Erythroblast (primary cell): ENCODE data around the gene ITPRIPL2.
A peak's percentile ranks its signal among the peaks of the same experiment; 100 is the strongest.

Source experiments
- DNase-seq, 2 experiments: peaks; one replicate each; lab custom pipeline; 2025; lab: John Stamatoyannopoulos, UW
- GATA1 ChIP-seq: IDR thresholded peaks from 2 replicates; pipeline ENCODE4 v1.6.1; 2011; ENCODE audit warnings: low read depth, mild to moderate bottlenecking, control low read depth, low read length, moderate library complexity
- POLR2A ChIP-seq: IDR thresholded peaks from 2 replicates; pipeline ENCODE4 v1.6.1; 2011; ENCODE audit warnings: mild to moderate bottlenecking, low read length

ITPRIPL2 gene

DNA sequence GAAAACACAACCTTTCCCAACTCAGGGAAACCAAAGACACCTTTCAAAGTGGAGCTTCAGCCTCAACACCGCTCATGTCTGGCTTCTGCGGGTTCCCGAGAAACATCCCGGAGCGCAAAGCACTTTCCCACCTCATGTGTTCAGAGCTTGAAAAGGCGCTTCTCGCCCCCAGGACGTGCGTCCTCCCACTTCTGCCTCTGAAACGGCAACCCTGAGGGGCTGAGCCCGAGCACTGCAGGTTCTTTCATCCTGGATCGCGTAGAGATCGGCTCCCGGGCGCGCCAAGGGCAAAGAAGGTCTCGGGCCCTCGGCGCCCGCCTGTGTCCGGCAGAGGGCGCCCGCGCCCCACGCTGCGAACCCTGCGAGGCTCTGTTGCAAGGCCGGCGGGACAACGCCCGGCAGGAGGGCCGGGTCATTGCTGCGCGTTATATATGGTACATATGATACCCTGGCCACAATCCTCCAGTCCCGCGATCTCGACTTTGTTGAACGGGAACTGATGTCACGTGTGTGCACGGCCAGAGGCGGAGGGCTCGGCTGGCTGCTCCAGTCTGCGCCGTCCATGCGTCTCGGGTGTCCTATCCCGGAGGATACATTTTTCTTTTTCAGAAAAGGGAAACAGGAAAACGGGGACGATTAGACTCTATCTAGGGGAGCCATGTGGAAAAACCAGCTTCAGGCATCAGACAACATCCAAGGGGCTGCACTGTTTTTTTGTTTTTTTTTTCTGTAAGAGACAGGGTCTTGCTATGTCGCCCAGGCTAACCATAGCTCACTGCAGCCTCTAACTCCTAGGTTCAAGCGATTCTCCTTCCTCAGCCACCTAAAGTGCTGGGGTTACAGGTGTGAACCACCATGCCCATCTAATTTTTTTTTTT is 27.2 kb upstream of the ITPRIPL2 start:
- peak; percentile 87 to 90 for DNase-seq
- TF ChIP-seq POLR2A (no peak), GATA1 (no peak)

DNA sequence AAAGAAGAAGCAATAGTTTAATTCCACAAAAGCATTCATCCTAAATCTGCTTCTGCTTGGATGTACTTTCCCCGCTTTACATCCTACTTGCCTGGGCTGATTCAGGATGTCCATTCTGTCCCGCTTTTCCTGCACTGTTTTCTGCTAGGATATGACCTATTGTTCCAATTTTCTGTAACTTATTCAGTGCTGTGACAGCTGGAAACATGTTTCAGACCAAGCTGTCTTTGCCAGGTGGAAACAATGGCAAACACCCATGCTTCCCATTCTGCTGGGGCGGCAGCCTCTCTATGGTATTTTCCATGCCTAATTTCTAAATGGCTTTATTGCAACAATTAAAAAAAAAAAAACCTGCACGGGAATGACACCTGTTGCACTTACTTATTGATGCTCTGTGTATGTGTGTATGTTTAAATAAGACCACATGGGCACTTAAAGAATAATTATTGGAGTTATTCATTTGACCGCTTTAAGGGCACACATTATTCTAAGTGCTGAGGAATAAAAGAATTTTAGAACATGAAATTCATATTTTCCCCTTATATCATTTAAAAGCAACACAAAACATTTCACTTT is 25.3 kb upstream of the ITPRIPL2 start:
- no peak for DNase-seq
- TF ChIP-seq POLR2A (no peak), GATA1 (no peak)

DNA sequence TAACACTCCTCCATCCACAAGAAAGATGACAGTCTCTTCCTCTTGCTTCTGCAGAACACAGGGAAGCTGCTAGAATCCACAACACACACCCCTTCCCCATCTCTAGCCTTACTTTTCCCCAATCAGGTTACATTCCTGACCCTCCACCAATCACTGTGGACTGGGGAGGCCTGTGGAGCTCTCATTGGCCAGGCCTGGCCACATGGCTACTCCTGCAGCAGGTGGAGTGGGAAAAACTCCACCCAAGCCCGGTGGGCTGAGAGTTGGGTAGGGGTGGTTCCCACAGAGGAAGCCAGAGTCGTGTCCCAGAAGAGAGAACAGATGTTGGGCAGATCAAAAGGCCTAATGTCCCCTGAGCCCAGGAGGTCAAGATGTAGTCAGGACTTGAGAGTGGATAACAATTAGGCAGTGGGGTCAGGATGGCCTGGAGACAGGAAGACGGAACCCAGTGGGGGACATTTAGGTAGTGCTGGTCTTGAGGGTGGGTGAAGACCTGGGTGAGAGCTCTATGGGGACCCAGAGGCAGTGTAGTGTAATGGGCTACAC is 24.3 kb upstream of the ITPRIPL2 start:
- TF ChIP-seq GATA1 (no peak), POLR2A (no peak)
- no peak for DNase-seq

DNA sequence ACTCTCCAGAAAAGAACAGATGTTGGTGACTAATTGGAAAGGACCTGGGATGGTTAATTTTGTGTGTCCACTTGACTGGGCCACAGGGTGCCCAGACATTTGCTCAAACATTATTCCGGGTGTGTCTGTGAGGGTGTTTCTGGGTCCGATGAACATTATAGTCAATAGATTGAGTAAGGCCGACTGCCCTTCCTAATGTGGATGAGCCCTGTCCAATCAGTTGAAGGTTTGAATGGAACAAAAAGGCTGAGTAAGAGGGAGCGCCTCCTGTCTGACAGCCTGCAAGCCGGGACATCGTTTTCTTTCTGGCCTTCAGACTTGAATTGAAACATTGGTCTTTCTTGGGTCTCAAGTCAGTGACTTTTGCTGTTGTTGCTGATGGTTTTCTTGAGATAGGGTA is 22.8 kb upstream of the ITPRIPL2 start:
- TF ChIP-seq GATA1 = no peak
- DNase-seq = no peak

DNA sequence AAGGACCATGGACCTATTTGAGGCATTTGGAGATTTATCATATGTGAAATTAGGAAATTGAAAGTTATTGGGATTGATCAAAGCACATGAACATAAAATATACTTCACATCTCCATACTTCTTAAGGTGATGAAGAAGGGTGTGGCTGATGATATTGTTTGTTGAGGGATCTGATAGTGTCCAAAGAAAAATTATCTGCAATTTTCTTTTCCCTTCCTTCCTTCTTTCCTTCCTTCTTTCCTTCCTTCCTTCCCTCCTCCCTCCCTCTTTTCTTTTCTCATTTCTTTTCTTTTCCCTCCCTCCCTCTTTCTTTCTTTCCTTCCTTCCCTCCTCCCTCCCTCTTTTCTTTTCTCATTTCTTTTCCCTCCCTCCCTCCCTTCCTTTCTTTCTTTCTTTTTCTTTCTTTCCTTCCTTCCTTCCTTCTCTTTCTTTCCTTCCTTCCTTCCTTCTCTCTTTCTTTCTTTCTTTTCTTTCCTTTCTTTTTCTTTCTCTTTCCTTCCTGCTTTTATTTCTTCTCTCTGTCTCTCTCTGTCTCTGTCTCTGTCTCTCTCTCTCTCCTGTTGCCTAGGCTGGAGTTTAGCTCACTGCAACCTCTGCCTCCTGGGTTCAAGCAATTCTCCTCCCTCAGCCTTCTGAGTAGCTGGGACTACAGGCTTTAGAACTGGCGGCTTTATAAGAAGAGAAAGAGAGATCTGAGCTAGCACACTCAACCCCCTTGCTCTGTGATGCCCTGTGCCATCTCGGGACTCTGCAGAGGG is 20.9 kb upstream of the ITPRIPL2 start:
- no peak for TF ChIP-seq GATA1
- TF ChIP-seq POLR2A = no peak
- DNase-seq = no peak

DNA sequence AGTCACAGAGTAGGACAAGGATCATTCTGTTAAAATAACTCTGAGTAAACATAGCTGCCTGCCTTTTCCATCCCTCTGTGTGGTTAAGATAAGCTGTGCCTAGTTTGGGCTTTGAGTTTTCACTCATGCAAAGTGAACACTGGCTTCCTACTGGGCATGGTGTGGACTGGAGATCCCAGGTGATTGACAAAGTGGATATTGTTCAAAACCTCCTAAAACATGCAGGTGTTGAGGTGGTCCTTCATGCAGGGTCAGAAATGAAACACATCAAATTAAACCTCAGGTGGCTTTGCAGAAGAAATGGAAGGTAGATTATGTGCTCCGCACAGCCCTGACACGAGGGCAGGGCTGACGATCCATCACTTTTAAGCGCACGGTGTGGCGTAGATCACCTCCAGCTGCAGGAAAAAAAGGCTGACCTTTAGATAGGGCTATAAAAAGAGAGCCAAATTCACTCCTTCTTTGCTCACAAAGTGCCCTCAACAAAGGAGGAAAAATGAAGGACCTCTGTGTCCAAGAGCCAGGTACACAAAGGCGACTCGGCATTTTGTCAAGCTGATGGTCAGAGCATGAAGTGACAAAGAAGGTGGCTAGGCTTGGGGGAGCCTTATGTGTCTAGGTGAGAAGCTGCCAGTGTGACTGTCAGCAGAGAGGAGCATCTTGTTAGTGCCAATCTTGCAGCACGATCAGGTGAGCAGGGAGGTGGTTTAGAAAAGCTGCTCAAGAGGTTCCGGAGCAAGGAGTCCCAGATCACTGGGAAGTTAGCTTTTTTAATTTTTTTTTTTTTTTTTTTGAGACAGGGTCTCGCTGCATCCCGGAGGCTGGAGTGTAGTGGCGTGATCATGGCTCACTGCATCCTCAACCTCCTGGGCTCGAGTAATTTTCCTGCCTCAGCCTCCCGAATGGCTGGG is 19.9 kb upstream of the ITPRIPL2 start:
- DNase-seq = no peak
- no peak for TF ChIP-seq POLR2A
- TF ChIP-seq GATA1 = no peak

DNA sequence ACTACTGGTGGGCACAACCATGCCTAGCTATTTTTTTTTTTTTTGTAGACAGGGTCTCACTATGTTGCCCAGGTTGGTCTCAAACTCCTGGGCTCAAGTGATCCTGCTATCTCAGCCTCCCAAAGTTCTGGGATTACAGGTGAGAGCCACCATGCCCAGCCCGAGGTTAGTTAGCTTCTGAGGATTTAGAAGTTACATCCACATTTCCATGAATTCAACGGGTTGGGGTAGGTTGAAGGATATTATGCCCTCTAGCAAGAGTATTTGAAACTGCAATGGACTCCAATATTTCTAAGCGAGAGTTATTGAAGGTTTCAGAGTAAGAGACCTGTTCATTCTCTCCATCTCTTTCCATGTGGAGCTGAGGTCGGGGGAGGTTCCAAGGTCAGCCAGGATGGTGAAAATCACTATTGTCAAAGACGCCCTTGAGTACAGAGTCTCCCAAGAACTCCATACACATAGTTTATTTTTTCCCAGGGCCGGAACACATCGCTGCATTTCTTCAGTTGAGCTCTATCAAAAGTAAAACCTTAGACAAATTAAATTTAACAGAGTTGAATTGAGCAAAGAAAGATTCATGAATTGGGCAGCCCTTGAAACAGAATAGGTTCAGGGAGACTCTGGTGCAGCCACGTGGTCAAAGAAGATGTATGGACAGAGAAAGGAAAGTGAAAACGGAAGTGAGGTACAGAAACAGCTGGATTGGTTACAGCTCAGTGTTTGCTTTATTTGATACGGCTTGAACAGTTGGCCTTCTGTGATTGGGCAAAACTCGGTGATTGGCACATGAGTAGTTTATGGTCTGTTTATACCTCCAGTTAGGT is 19.0 kb upstream of the ITPRIPL2 start:
- peak in 1 of 2 experiments; percentile 12 for DNase-seq
- TF ChIP-seq POLR2A (no peak), GATA1 (no peak)

DNA sequence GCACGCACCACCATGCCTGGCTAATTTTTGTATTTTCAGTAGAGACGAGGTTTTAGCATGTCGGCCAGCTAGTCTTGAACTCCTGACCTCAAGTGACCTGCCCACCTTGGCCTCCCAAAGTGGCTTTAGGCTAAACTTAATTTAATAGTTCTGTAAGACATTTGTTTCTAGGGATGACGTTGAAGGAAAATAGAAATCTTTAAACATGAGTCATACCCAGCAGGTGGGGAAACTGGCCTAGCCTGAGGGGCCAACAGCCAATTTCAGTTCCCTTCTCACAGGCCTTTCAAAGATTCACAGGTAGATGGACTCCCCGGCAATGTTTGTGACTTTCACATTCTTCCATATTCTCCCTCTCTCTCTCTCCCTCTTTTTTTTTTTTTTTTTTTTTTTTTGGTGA is 18.1 kb upstream of the ITPRIPL2 start:
- DNase-seq = no peak
- TF ChIP-seq POLR2A = no peak
- TF ChIP-seq GATA1 = no peak

DNA sequence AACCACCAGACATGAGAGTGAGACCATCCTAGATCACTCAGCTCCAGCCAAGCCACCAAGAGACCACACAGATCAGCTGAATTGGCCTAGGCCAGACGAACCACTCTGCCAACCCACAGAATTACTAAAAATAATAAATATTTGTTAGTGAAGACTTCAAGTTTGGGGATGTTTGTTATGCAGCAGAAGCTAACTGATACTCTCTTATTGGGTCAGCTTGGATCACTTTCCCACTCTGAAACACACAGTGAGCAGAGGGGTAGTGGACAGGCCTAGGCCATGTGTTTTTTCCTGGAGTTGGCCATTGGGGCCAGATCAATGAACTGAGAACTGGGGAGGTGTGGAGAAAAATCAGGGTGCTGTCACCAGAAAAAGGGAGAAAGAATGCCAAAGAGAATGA is 15.6 kb upstream of the ITPRIPL2 start:
- TF ChIP-seq GATA1 (no peak), POLR2A (no peak)
- DNase-seq = no peak

DNA sequence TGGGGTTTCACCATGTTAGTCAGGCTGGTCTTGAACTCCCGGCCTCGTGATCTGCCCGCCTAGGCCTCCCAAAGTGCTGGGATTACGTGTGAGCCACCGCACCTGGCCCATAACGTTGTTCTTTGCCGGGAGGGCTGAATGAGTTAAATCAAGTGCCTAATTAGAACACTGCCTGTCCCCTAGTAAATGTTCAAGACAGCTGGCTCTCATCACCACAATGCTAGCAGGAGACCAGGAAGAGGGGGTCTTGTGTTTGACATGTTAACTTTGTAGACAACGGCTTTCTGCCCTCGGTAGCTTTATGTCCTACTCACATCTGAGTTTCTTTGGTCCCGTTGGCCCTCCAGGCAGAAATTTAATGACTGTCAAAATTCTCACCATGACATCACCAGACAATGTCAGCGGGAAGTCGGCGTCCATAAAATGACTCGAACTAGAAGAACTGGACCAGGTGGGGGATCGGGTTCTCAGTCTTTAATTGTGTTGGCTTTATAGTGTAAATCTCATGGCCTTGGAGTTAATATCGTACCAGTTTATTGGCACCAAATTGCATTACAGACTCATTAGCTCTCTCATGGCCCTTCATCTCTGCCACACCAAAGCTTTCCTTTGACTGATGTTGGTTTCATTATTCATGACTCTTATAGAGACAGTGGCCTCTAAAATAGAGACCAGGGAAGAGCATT is 11.4 kb upstream of the ITPRIPL2 start:
- TF ChIP-seq POLR2A (no peak), GATA1 (no peak)
- no peak for DNase-seq

DNA sequence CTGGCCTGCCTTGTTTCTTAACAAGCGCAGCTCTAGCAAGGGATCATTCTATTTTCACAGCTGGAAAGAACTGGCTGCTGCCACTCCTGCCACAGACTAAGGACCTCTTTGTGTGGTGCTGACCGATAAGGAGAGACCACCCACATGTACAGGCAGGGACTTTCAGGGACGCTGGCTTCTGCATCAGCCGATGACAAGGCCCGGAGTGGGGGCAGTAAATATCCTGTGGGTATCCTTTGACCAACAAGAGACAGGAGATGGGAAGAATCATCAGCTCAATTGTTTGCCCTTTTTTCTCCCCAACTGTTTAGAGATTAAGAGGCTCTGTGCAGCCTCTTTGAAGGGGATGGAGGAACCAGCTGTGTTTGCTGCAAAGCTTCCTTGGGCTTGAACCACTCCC is 9.2 kb upstream of the ITPRIPL2 start:
- TF ChIP-seq GATA1 = no peak
- TF ChIP-seq POLR2A = no peak
- no peak for DNase-seq

DNA sequence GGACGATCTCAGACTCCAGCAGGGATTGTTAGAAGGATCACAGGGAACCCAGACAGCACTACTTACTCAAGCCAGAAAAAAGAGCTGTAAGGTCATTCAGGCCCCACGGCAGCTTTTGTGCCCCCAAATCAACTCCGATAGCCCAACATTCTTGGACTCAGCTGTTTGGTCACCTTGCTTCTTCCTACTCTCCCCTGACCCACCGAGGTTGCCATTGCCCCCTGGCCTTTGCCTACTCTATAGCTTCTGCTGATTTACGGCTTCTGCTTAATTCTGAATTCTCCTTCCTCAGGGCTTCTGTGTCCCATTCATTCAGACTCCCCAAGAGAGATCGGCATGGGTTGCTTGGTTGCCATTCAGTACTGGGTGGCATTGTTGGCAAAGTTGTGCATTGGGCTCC is 8.6 kb upstream of the ITPRIPL2 start:
- no peak for DNase-seq
- TF ChIP-seq GATA1 (no peak), POLR2A (no peak)
